Peyer's patch (tissue), 4 donors: ENCODE measurements around the gene MT4.
A peak's percentile ranks its signal among the peaks of the same experiment; 100 is the strongest.

ENCODE experiments used
- CTCF ChIP-seq, 6 experiments: fragments of 450-650 bp in 4 of 6; fragments of 200-600 bp in 2 of 6; sonication (generic) in 1 of 6; IDR thresholded peaks; one replicate each; pipeline ENCODE4 v1.5.1; 2017 to 2019; ENCODE audit warnings: antibody characterized with exemption in 6 of 6, mild to moderate bottlenecking in 3 of 6, moderate library complexity in 1 of 6
- POLR2A ChIP-seq, 2 donors: fragments of 450-650 bp; IDR thresholded peaks; one replicate each; pipeline ENCODE4 v1.5.1; 2017; ENCODE audit warnings: antibody characterized with exemption in 2 of 2, mild to moderate bottlenecking in 2 of 2, moderate library complexity in 2 of 2

- TF ChIP-seq POLR2A (IDR thresholded peaks at IDR 0.05), result peak; percentile 76 to 86
- TF ChIP-seq CTCF (IDR thresholded peaks at IDR 0.05), result peak in 3 of 6 experiments; percentile 29 to 38 (median 31)
Observed at GRCh38 chr16:56519459-56520250, 45.2 kb upstream of the MT4 start, which contains the start of gene BBS2.
